Effector memory CD4-positive, alpha-beta T cell (primary cell): Measurements from ENCODE around the gene TBC1D21.
"Not testable (repeated sequence)": the region's sequence is repeated elsewhere in the genome, so short reads cannot be mapped to it uniquely, and the experiment has no call there.

Experiments used
- DNase-seq, 3 donors: peaks; one replicate each; pipeline ENCODE4 v3.0.0-alpha.2; 2020
- H3K27ac ChIP-seq: 2 replicates; pipeline ENCODE4 v1.7.0; 2013; ENCODE audit warnings: mild to moderate bottlenecking, low read length, moderate library complexity; ENCODE audit not compliant: insufficient read depth, poor library complexity, severe bottlenecking
- H3K27me3 ChIP-seq: replicated peaks from 2 replicates; pipeline ENCODE4 v1.7.0; 2013; ENCODE audit warnings: mild to moderate bottlenecking, low read length; ENCODE audit not compliant: insufficient read depth, control insufficient read depth, poor library complexity, severe bottlenecking
- H3K36me3 ChIP-seq: 2 replicates; pipeline ENCODE4 v1.7.0; 2013; ENCODE audit warnings: mild to moderate bottlenecking, low read length, moderate library complexity; ENCODE audit not compliant: control insufficient read depth, insufficient read depth
- H3K4me1 ChIP-seq: 2 replicates; pipeline ENCODE4 v1.7.0; 2013; ENCODE audit warnings: low read length, mild to moderate bottlenecking; ENCODE audit not compliant: control insufficient read depth, insufficient read depth, poor library complexity, severe bottlenecking
- H3K4me3 ChIP-seq: 2 replicates; pipeline ENCODE4 v1.7.0; 2013; ENCODE audit warnings: low read length, low read depth, mild to moderate bottlenecking; ENCODE audit not compliant: insufficient read depth, poor library complexity, severe bottlenecking
- H3K9me3 ChIP-seq: 2 replicates; pipeline ENCODE4 v1.7.0; 2013; ENCODE audit warnings: mild to moderate bottlenecking, low read length, moderate library complexity; ENCODE audit not compliant: control insufficient read depth

TBC1D21 gene

DNA sequence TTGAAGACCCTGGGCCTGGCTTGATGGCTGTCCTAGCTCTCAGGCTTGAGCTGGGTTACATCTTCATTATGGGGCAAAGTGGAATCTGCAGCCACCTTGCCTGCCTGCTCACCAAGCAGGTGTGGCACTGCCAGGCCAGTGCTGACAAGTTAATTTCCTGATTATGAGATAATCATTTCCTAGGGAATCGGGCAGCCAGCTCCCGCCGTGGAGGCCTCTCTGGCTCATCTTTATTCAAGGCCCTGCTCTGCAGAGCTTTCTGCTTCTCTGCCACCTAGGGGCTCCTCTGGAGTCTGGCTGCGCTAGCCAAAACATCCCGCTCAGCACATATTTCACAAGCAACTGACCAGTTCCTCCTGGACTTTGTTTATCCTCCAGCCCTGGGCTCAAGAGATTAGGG lies 62.8 kb downstream of the TBC1D21 start:
- Histone ChIP-seq H3K4me3 (no peak overlapping the region), H3K9me3 (no peaks in the 10 kb centered on the region), H3K27ac (no peak overlapping the region), H3K4me1 (peaks cover 19% of the 10 kb centered on the region), H3K27me3 (no peaks in the 10 kb centered on the region), H3K36me3 (no peaks in the 10 kb centered on the region)
- DNase-seq = no peak

DNA sequence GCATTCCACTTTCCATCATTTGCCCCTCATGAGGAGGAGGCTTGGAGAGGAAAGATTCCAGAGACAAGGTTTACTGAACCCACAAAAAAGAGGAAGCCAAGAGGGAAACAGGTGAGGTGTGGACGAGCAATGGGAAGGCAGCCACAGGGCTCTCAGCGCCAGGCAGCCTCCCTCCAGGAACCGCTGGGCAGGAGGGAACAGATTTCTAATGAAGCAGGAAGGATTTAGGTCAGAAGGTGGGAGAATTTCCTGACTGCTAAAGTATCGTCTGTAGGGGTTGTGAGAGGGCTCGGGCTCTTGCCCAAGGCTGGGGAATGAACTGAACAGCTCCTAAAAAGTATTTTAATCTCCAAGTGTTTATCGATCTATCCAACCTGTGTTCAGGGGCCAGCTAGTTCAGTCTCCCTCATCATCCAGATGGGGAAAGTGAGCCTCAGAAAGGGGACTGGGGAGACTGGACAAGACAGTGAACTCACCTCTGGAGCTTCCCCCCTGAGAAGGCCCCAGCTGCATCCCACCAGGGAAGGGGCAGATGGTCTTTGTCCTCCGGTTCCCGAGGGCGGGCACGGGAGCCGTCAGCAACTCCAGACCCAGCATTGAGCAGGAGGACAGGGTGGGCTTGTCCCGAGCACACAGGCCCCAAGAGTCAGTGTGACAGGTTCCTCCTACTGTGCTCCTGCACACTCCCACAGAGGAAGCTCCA lies 63.4 kb downstream of the TBC1D21 start:
- no peak for DNase-seq
- no peak overlapping the region for H3K4me3 ChIP-seq
- H3K4me1 ChIP-seq = peaks cover 25% of the 10 kb centered on the region
- no peak overlapping the region for H3K27ac ChIP-seq
- no peaks in the 10 kb centered on the region for H3K27me3 ChIP-seq
- H3K36me3 ChIP-seq = no peaks in the 10 kb centered on the region
- H3K9me3 ChIP-seq = no peaks in the 10 kb centered on the region

DNA sequence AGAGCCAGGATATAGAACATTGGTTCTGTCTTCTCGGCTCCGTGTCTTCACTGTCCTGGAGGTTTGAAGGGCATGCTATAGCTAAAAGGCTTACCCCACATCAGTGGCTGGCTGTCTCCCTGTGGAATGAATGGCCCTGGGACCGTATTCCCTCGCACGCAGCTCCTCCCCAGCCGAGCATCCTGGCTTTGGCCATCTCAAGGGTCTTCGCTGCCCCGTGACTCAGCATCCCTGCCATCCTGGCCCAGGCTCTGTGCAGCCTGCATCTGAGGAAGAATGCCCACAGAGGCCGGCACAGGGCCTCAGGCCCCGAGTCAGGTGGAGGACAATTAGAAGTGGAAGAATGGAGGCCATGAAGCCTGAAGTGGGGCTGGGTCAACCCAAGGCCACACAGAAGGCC lies 63.9 kb downstream of the TBC1D21 start:
- DNase-seq = no peak
- Histone ChIP-seq H3K27me3 (no peaks in the 10 kb centered on the region), H3K9me3 (no peaks in the 10 kb centered on the region), H3K36me3 (no peaks in the 10 kb centered on the region), H3K4me1 (peaks cover 31% of the 10 kb centered on the region), H3K27ac (no peak overlapping the region), H3K4me3 (no peak overlapping the region)

DNA sequence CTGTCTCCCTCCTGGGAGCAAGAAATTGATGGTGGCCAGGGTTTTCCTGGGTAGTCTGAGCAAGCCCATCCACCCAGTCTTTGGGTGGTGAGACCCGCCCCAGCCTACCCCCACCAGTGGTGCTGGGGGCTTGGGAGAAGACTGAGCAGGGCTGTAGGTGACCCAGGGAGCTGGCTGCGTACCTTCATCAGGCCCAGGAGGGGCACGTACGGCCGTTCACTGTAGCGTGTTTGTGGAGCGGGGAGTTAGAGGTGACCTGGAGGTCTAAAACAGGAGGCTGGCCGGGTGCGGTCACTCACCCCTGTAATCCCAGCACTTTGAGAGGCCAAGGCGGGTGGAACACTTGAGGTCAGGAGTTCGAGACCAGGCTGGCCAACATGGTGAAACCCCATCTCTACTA lies 64.4 kb downstream of the TBC1D21 start:
- Histone ChIP-seq H3K36me3 (no peaks in the 10 kb centered on the region), H3K4me3 (no peak overlapping the region), H3K27me3 (no peaks in the 10 kb centered on the region), H3K4me1 (peaks cover 35% of the 10 kb centered on the region), H3K27ac (no peak overlapping the region), H3K9me3 (no peaks in the 10 kb centered on the region)
- no peak for DNase-seq

DNA sequence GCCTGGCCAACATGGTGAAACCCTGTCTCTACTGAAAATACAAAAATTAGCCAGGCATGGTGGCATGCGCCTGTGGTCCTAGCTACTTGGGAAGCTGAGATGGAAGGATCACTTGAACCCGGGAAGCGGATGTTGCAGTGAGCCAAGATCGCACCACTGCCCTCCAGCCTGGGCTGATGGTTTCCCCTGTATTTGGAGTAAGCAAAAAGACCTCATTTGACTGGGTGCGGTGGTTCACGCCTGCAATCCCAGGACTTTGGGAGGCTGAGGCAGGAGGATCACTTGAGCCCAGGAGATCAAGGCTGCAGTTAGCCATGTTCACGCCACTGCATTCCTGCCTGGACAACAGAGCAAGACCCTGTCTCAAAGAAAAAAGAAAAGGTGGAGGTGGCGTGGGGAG lies 65.2 kb downstream of the TBC1D21 start:
- H3K27ac ChIP-seq, DNase-seq, H3K36me3 ChIP-seq, H3K9me3 ChIP-seq, H3K4me3 ChIP-seq, H3K27me3 ChIP-seq: not testable (repeated sequence)
- peaks cover 32% of the 10 kb centered on the region for H3K4me1 ChIP-seq
